NCI-H748 treated with DMSO at 0.1 percent for 48 hours (cell line): ENCODE measurements around the gene C16orf95.
"Not testable (repeated sequence)": the region's sequence is repeated elsewhere in the genome, so short reads cannot be mapped to it uniquely, and the experiment has no call there.

Experiments
- DNase-seq: peaks from one replicate; lab custom pipeline; 2025; lab: John Stamatoyannopoulos, UW

Gene C16orf95

GRCh38 chr16:87316923-87317749 is at the start of gene C16orf95:
TSS of gene C16orf95 (minus strand) at chr16:87317392. CDS start at chr16:87317242, 150 bp downstream.
- DNase-seq, result peak; percentile 76

- DNase-seq, result no peak
These were observed 49.7 kb upstream of the C16orf95 start for GRCh38 chr16:87366930-87367329.

- DNase-seq, result no peak
These were observed 49.1 kb upstream of the C16orf95 start for GRCh38 chr16:87366288-87366687.

GRCh38 chr16:87365021-87365713 is 48.0 kb upstream of the C16orf95 start:
- no peak for DNase-seq

- no peak for DNase-seq
These were observed 46.7 kb upstream of the C16orf95 start for GRCh38 chr16:87363771-87364455.

- not testable (repeated sequence) for DNase-seq
These were observed 45.8 kb upstream of the C16orf95 start for GRCh38 chr16:87362828-87363559.

- DNase-seq, result no peak
These were observed 44.9 kb upstream of the C16orf95 start for GRCh38 chr16:87361916-87362619.

- no peak for DNase-seq
These were observed 43.8 kb upstream of the C16orf95 start for GRCh38 chr16:87360862-87361610.

- DNase-seq, result no peak
These were observed 41.9 kb upstream of the C16orf95 start for GRCh38 chr16:87359121-87359520.

- DNase-seq, result no peak
These were observed 41.5 kb upstream of the C16orf95 start for GRCh38 chr16:87358696-87359095.

GRCh38 chr16:87358250-87358649 is 41.1 kb upstream of the C16orf95 start:
- no peak for DNase-seq

- no peak for DNase-seq
These were observed 39.3 kb upstream of the C16orf95 start for GRCh38 chr16:87356491-87356853.

GRCh38 chr16:87353613-87354012 is 36.4 kb upstream of the C16orf95 start:
- no peak for DNase-seq

- DNase-seq, result no peak
These were observed 35.6 kb upstream of the C16orf95 start for GRCh38 chr16:87352818-87353217.

- DNase-seq, result no peak
These were observed 34.1 kb upstream of the C16orf95 start for GRCh38 chr16:87351320-87351698.

GRCh38 chr16:87350681-87351319 is 33.6 kb upstream of the C16orf95 start:
- no peak for DNase-seq

GRCh38 chr16:87350031-87350430 is 32.8 kb upstream of the C16orf95 start:
- no peak for DNase-seq

- no peak for DNase-seq
These were observed 31.5 kb upstream of the C16orf95 start for GRCh38 chr16:87348616-87349157.

GRCh38 chr16:87347932-87348615 is 30.9 kb upstream of the C16orf95 start:
- DNase-seq, result no peak
